Tibial nerve (tissue), 4 donors: ENCODE measurements around the gene TOMM70. TPM values are rescaled to one million over a fixed set of nuclear protein-coding genes. Genes with fewer than 3 reads are reported as not detected.

Experiments used
- DNase-seq, 2 donors: peaks; one replicate each; pipeline ENCODE4 v3.0.0-alpha.2; 2019; ENCODE audit warnings: low spot score in 2 of 2
- H3K27ac ChIP-seq, 4 donors: fragments of 200-600 bp; sonication (generic) in 3 of 4; one replicate each; pipeline ENCODE4 v1.5.1; 2017 to 2019; ENCODE audit warnings: mild to moderate bottlenecking in 1 of 4
- H3K27me3 ChIP-seq, 2 donors: fragments of 200-600 bp; sonication (generic) in 1 of 2; one replicate each; pipeline versions ENCODE4 v1.5.1 to v1.6.0; 2017 to 2019
- H3K36me3 ChIP-seq, 3 donors: fragments of 200-600 bp; sonication (generic); one replicate each; pipeline ENCODE4 v1.5.1; 2018 to 2019
- H3K4me1 ChIP-seq, 4 donors: fragments of 200-600 bp; sonication (generic) in 3 of 4; one replicate each; pipeline ENCODE4 v1.5.1; 2017 to 2019
- H3K4me3 ChIP-seq, 4 donors: fragments of 200-600 bp; sonication (generic) in 3 of 4; one replicate each; pipeline ENCODE4 v1.5.1; 2017 to 2019; ENCODE audit warnings: mild to moderate bottlenecking in 1 of 4, moderate library complexity in 1 of 4
- H3K9me3 ChIP-seq, 4 donors: fragments of 200-600 bp; sonication (generic) in 3 of 4; one replicate each; pipeline ENCODE4 v1.5.1; 2017 to 2019
- CTCF ChIP-seq, 5 experiments: fragments of 200-600 bp in 3 of 5; fragments of 450-650 bp in 2 of 5; sonication (generic) in 3 of 5; IDR thresholded peaks; one replicate each; pipeline ENCODE4 v1.5.1; 2016 to 2019; ENCODE audit warnings: antibody characterized with exemption in 5 of 5, mild to moderate bottlenecking in 3 of 5, moderate library complexity in 2 of 5
- EP300 ChIP-seq, 2 donors: sonication (generic); formaldehyde crosslinking; IDR thresholded peaks; one replicate each; pipeline ENCODE4 v1.6.1; 2017; ENCODE audit warnings: antibody characterized with exemption in 2 of 2, mild to moderate bottlenecking in 1 of 2
- POLR2A ChIP-seq, 2 donors: fragments of 450-650 bp; IDR thresholded peaks; one replicate each; pipeline ENCODE4 v1.6.1; 2017; ENCODE audit warnings: antibody characterized with exemption in 2 of 2, mild to moderate bottlenecking in 2 of 2, moderate library complexity in 2 of 2
- WGBS, 2 donors: methylation state at CpG; one replicate each; pipeline ENCODE4 v1.1.5; 2018; 5-methylcytosine and 5-hydroxymethylcytosine counted together
- total RNA-seq, 4 donors: library from RNA; depleted of rRNA; stranded (reverse); fragments of >200 nt; gene quantifications; one replicate each; pipeline ENCODE4 v1.1.0, GENCODE V29; 2016

The TOMM70 gene
- total RNA-seq, 4 donors from 2014 or later, result 32.7 to 42.6 (median 38.7) TPM

- Histone ChIP-seq H3K4me3 (no peak overlapping the region), H3K4me1 (no peaks in the 10 kb centered on the region), H3K27me3 (no peaks in the 10 kb centered on the region), H3K36me3 (no peaks in the 10 kb centered on the region), H3K27ac (no peak overlapping the region), H3K9me3 (no peaks in the 10 kb centered on the region)
- 90 to 91% methylated on average over 1 of the region's 1 CpG for WGBS, 2 donors
- TF ChIP-seq EP300 (IDR thresholded peaks at IDR 0.05), result no peak
- no peak for TF ChIP-seq CTCF (IDR thresholded peaks at IDR 0.05)
- TF ChIP-seq POLR2A (IDR thresholded peaks at IDR 0.05), result no peak
- no peak for DNase-seq
Measured at GRCh38 chr3:100419406-100419805, 18.5 kb upstream of the TOMM70 start.

GRCh38 chr3:100416863-100417262 is 16.0 kb upstream of the TOMM70 start:
- TF ChIP-seq CTCF (IDR thresholded peaks at IDR 0.05) (no peak), POLR2A (IDR thresholded peaks at IDR 0.05) (no peak), EP300 (IDR thresholded peaks at IDR 0.05) (no peak)
- Histone ChIP-seq H3K9me3 (peaks cover 0 to under 1% (median 0%) of the 10 kb centered on the region in 4 donors), H3K27ac (no peak overlapping the region), H3K4me1 (no peaks in the 10 kb centered on the region), H3K36me3 (peaks cover 0 to 12% (median 0%) of the 10 kb centered on the region in 3 donors), H3K27me3 (no peaks in the 10 kb centered on the region), H3K4me3 (no peak overlapping the region)
- DNase-seq, result no peak
- WGBS, 2 donors, result 63 to 84% methylated on average over 1 of the region's 1 CpG

GRCh38 chr3:100416176-100416575 is 15.3 kb upstream of the TOMM70 start:
- Histone ChIP-seq H3K4me1 (no peaks in the 10 kb centered on the region), H3K36me3 (peaks cover 0 to 18% (median 0%) of the 10 kb centered on the region in 3 donors), H3K4me3 (no peak overlapping the region), H3K27ac (no peak overlapping the region), H3K27me3 (no peaks in the 10 kb centered on the region), H3K9me3 (peaks cover 0 to 7% (median 0%) of the 10 kb centered on the region in 4 donors)
- no peak for DNase-seq
- no peak for TF ChIP-seq EP300 (IDR thresholded peaks at IDR 0.05)
- TF ChIP-seq CTCF (IDR thresholded peaks at IDR 0.05), result no peak
- TF ChIP-seq POLR2A (IDR thresholded peaks at IDR 0.05), result no peak

GRCh38 chr3:100413613-100414012 is 12.7 kb upstream of the TOMM70 start:
- DNase-seq, result no peak
- Histone ChIP-seq H3K9me3 (peaks cover 0 to 13% (median 0%) of the 10 kb centered on the region in 4 donors), H3K27me3 (no peaks in the 10 kb centered on the region), H3K36me3 (peaks cover 0 to 27% (median 0%) of the 10 kb centered on the region in 3 donors), H3K27ac (no peak overlapping the region), H3K4me1 (no peaks in the 10 kb centered on the region), H3K4me3 (no peak overlapping the region)
- TF ChIP-seq POLR2A (IDR thresholded peaks at IDR 0.05) (no peak), CTCF (IDR thresholded peaks at IDR 0.05) (no peak), EP300 (IDR thresholded peaks at IDR 0.05) (no peak)
- WGBS, 2 donors, result 91 to 92% methylated on average over 2 of the region's 2 CpGs

GRCh38 chr3:100412912-100413590 is 12.2 kb upstream of the TOMM70 start:
- Histone ChIP-seq H3K27ac (no peak overlapping the region), H3K27me3 (no peaks in the 10 kb centered on the region), H3K9me3 (peaks cover 0 to 17% (median 0%) of the 10 kb centered on the region in 4 donors), H3K4me1 (no peaks in the 10 kb centered on the region), H3K36me3 (peaks cover 0 to 33% (median 0%) of the 10 kb centered on the region in 3 donors), H3K4me3 (no peak overlapping the region)
- TF ChIP-seq EP300 (IDR thresholded peaks at IDR 0.05) (no peak), POLR2A (IDR thresholded peaks at IDR 0.05) (no peak), CTCF (IDR thresholded peaks at IDR 0.05) (no peak)
- 98 to 99% methylated on average over 4 of the region's 4 CpGs for WGBS, 2 donors
- DNase-seq, result no peak
